ENCODE measurements around the gene TACR1.

The TACR1 gene

DNA sequence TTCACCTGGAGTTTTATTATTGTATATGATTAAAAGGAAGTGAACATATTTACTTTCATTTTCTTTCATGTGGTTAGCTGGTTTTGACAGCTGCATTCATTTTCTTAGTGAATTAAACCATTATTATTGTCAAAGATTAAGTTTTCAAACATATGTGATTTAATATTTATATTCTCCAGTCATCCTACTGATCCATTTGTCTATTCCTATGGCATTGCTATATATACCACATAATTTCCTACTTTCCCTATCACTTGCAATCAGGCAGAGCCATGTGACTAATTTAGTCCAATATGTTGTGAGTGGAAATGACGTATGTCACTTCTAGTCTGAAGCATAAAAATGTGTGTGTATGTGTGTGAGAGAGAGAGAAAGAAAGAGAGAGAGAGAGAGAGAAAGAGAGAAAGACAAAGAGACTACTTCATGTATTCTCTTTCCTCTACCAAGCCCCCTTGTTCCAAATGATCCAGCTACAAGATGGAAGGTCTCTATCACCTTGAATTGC is 12.0 kb upstream of the TACR1 start:
- Histone ChIP-seq H3K9me3 (ENCODE audit: control insufficient read depth, insufficient read depth, low read length) (no peaks in the 10 kb centered on the region), H3K9ac (ENCODE audit: low read depth, low read length) (no peak overlapping the region), H3K4me1 (ENCODE audit: insufficient read depth, low read length) (no peaks in the 10 kb centered on the region), H3K36me3 (ENCODE audit: insufficient read depth, low read length) (no peaks in the 10 kb centered on the region)

DNA sequence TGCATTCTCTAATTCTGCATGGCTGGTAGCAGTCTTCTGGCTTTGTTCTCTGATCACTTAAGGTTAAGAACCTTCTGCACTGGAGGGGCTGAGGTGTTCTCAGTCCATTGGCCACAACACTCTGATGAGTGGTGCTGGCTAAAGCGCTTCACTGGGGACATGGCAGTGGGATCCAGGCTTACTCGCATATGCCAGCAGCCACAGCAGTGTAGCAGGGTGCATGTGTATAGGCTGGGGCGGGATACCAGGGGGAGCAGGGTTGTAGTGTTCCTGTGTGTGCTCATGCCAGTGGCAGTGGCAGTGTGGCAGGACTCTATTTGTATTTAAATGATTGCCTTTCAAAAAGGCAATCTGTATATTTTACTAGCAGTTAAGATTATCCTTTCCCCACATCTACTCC is 11.1 kb upstream of the TACR1 start:
- no peaks in the 10 kb centered on the region for H3K4me1 ChIP-seq (ENCODE audit: insufficient read depth, low read length)
- no peaks in the 10 kb centered on the region for H3K9me3 ChIP-seq (ENCODE audit: control insufficient read depth, insufficient read depth, low read length)
- no peaks in the 10 kb centered on the region for H3K36me3 ChIP-seq (ENCODE audit: insufficient read depth, low read length)
- H3K9ac ChIP-seq (ENCODE audit: low read depth, low read length), result no peak overlapping the region

GRCh38 chr2:75208738-75209137 is 9.4 kb upstream of the TACR1 start:
- Histone ChIP-seq H3K36me3 (ENCODE audit: insufficient read depth, low read length) (no peaks in the 10 kb centered on the region), H3K9ac (ENCODE audit: low read depth, low read length) (no peak overlapping the region), H3K4me1 (ENCODE audit: insufficient read depth, low read length) (no peaks in the 10 kb centered on the region), H3K9me3 (ENCODE audit: control insufficient read depth, insufficient read depth, low read length) (no peaks in the 10 kb centered on the region)

DNA sequence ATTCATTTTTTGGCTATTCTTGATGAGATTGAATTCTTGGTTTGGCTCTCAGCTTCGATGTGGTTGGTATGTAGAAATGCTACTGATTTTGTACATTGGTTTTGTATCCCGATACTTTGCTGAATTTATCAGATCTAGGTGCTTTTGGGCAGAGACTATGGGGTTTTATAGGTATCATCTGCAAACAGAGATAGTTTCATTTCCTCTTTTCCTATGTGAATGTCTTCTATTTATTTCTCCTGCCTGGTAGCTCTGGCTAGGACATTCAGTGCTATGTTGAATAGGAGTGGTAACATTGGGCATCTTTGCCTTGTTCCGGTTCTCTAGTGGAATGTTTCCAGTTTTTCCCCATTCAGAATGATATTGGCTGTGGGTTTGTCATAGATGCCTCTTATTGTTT is 5.5 kb upstream of the TACR1 start:
- Histone ChIP-seq H3K9me3 (ENCODE audit: control insufficient read depth, insufficient read depth, low read length) (no peaks in the 10 kb centered on the region), H3K36me3 (ENCODE audit: insufficient read depth, low read length) (no peaks in the 10 kb centered on the region), H3K9ac (ENCODE audit: low read depth, low read length) (no peak overlapping the region), H3K4me1 (ENCODE audit: insufficient read depth, low read length) (no peaks in the 10 kb centered on the region)

GRCh38 chr2:75202359-75202758 is 3.0 kb upstream of the TACR1 start:
- Histone ChIP-seq H3K36me3 (ENCODE audit: insufficient read depth, low read length) (no peaks in the 10 kb centered on the region), H3K9ac (ENCODE audit: low read depth, low read length) (no peak overlapping the region), H3K9me3 (ENCODE audit: control insufficient read depth, insufficient read depth, low read length) (no peaks in the 10 kb centered on the region), H3K4me1 (ENCODE audit: insufficient read depth, low read length) (no peaks in the 10 kb centered on the region)

- Histone ChIP-seq H3K36me3 (ENCODE audit: insufficient read depth, low read length) (no peaks in the 10 kb centered on the region), H3K9ac (ENCODE audit: low read depth, low read length) (peak overlapping the region; percentile 43; the same call in 1 of the 2 replicates), H3K4me1 (ENCODE audit: insufficient read depth, low read length) (no peaks in the 10 kb centered on the region)
Observed at GRCh38 chr2:75200140-75201096, 1.1 kb upstream of the TACR1 start.

DNA sequence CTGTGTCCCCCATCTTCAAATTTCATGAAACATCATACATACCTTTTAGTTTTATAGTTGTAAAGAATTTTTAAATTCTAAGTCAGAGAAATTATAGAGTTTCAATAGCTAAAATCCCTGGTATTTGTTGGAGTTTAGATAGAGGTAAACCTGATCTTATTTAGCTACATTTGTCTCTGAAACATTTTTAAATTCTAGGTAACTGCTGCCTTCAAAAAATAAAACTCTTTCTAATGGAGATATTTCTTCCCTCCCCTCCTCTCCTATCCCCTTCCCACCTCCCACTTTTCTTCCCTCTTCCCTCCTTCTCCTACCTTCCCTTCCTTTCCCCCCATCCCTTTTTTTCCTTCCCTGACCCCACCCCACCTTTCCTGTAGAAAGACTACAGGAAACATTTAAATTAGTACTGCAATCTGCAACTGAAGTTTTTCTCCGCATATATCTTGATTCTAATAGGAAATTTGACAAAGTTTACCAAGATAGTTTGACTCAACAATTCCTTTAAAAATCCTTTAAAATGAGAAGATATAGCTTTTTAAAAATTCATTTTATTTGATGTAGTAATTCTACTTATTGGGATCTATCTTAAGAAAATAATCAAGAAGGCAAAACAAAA is 4.1 kb downstream of the TACR1 start:
- Histone ChIP-seq H3K9ac (ENCODE audit: low read depth, low read length) (no peak overlapping the region), H3K36me3 (ENCODE audit: insufficient read depth, low read length) (no peaks in the 10 kb centered on the region), H3K4me1 (ENCODE audit: insufficient read depth, low read length) (no peaks in the 10 kb centered on the region), H3K9me3 (ENCODE audit: control insufficient read depth, insufficient read depth, low read length) (no peaks in the 10 kb centered on the region; the same call in 1 of the 2 replicates)

More at GRCh38 chr2:75200140-75201096, 1.1 kb upstream of the TACR1 start:
- H3K9me3 ChIP-seq (ENCODE audit: control insufficient read depth, insufficient read depth, low read length), result no peaks in the 10 kb centered on the region

- Histone ChIP-seq H3K9ac (ENCODE audit: low read depth, low read length) (no peak overlapping the region), H3K9me3 (ENCODE audit: control insufficient read depth, insufficient read depth, low read length) (no peaks in the 10 kb centered on the region; the same call in 1 of the 2 replicates), H3K36me3 (ENCODE audit: insufficient read depth, low read length) (no peaks in the 10 kb centered on the region), H3K4me1 (ENCODE audit: insufficient read depth, low read length) (no peaks in the 10 kb centered on the region)
Observed at GRCh38 chr2:75194184-75194868, 5.0 kb downstream of the TACR1 start.

- Histone ChIP-seq H3K9me3 (ENCODE audit: control insufficient read depth, insufficient read depth, low read length) (no peaks in the 10 kb centered on the region; the same call in 1 of the 2 replicates), H3K36me3 (ENCODE audit: insufficient read depth, low read length) (no peaks in the 10 kb centered on the region), H3K4me1 (ENCODE audit: insufficient read depth, low read length) (no peaks in the 10 kb centered on the region), H3K9ac (ENCODE audit: low read depth, low read length) (no peak overlapping the region)
Observed at GRCh38 chr2:75192496-75192895, 6.8 kb downstream of the TACR1 start.

DNA sequence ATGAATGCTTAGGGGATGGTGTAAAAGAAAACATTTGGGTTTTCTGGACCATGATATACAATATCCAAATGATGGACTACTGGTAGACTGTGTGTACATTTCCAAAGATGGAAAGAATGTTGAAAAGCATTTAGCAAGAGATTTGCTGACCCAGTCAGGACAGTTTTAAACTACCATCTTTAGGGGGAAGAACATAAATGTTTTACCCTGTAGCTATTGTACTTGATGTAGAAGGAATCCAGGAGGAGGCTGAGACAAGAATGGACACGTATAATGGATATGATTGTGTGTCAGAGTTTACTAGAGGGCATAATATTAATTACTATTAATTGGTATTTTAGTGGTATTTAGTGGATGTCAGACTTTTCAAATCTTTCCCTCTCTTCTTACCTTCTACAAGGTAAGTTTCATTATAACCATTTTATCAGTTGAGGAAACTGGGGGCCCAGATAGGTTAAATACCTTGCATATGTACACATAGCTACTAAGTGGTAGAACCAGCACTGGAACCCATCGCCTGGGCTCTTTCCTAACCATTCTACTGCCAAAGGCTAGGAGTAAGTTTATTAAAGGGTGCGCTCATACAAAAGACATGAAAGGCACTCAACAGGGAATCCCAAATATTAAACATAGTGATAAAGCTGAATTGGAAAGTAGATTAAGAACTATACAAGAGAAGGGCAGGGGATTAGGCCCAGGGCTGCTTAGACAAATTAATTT is 8.9 kb downstream of the TACR1 start:
- H3K9ac ChIP-seq (ENCODE audit: low read depth, low read length), result no peak overlapping the region
- no peaks in the 10 kb centered on the region for H3K4me1 ChIP-seq (ENCODE audit: insufficient read depth, low read length)
- no peaks in the 10 kb centered on the region for H3K36me3 ChIP-seq (ENCODE audit: insufficient read depth, low read length)
- H3K9me3 ChIP-seq (ENCODE audit: control insufficient read depth, insufficient read depth, low read length), result no peaks in the 10 kb centered on the region; the same call in 1 of the 2 replicates

DNA sequence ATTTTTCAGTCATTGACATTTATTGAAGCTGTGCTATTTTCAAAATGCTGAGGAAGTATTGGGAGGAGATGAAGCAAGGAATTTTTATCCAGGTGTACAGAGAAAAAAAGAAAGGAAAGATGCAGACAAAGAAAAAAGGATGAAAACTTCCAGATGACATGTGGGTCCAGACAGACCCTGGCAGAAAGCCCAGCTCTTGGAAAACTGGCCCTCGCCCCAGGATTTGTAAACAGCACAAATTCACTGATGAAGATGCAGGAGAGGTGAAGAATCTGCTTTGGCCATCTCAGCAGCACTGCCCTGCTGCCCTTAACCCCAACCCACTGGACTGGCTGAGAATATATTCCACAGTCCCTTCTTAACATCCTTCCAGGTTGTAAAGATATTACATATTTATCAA is 12.5 kb downstream of the TACR1 start:
- Histone ChIP-seq H3K4me1 (ENCODE audit: insufficient read depth, low read length) (no peaks in the 10 kb centered on the region), H3K9me3 (ENCODE audit: control insufficient read depth, insufficient read depth, low read length) (no peaks in the 10 kb centered on the region), H3K9ac (ENCODE audit: low read depth, low read length) (no peak overlapping the region), H3K36me3 (ENCODE audit: insufficient read depth, low read length) (0 out of 2 replicates have a peak, but pooled peaks cover 2% of the 10 kb centered on the region)

DNA sequence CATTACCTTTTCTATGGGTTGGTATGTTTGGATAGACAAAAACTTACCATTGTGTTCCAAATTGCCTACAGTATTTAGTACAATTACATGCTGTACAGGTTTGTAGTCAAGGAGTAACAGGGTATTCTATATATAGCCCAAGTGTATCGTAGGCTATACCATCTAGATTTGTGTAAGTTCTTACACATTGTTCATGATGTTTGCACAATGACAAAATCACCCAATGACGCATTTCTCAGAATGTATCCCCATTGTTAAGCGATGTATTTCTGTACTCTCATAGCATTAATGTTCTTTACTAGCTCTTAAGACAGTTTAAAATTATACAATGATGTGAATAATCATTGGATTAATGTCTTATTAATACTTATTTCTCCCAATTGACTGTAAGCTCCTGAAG is 16.7 kb downstream of the TACR1 start:
- H3K4me1 ChIP-seq (ENCODE audit: insufficient read depth, low read length), result no peaks in the 10 kb centered on the region
- H3K9ac ChIP-seq (ENCODE audit: low read depth, low read length), result no peak overlapping the region
- no peaks in the 10 kb centered on the region for H3K9me3 ChIP-seq (ENCODE audit: control insufficient read depth, insufficient read depth, low read length)
- H3K36me3 ChIP-seq (ENCODE audit: insufficient read depth, low read length), result 0 out of 2 replicates have a peak, but pooled peaks cover 2% of the 10 kb centered on the region

DNA sequence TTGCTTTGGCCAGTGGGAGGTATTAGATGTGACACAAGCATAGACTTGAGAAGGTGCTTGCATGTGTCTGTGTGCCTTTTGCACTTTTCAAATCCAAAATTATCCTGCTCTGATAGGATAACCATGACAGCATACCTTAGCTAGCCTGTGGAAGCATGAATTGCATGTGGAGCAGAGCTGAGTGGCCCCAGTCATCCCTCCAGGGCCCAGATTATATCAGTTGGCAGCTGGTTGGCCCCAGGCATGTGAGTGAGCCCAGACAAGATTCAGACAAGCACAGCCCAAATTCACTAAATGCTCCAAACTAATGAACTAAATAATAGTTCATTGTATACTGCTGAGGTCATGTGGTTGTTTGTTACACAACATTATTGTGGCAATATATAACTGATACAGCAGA is 18.8 kb downstream of the TACR1 start:
- 0 out of 2 replicates have a peak, but pooled peaks cover 2% of the 10 kb centered on the region for H3K36me3 ChIP-seq (ENCODE audit: insufficient read depth, low read length)
- H3K4me1 ChIP-seq (ENCODE audit: insufficient read depth, low read length), result 0 out of 2 replicates have a peak, but pooled peaks cover 2% of the 10 kb centered on the region
- no peak overlapping the region for H3K9ac ChIP-seq (ENCODE audit: low read depth, low read length)
- H3K9me3 ChIP-seq (ENCODE audit: control insufficient read depth, insufficient read depth, low read length), result no peaks in the 10 kb centered on the region

DNA sequence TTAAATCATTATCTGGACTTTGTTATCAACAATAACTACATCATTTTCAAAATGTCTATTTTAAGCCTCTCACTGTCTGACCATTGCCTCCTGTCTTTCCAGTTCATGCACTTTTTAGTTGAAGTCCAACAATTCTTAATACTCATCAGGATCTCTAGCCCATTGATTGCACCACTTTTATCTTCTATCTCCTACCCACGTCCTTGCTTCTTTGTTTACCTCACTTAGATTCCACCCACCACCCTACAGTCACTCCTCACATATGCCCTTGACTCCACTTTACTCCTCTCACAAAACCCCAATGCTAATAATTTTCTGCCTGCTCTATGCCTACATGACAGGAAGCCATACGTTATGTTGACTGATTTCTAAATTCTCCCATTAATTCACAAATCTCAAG is 21.9 kb downstream of the TACR1 start:
- Histone ChIP-seq H3K4me1 (ENCODE audit: insufficient read depth, low read length) (peaks cover 27% of the 10 kb centered on the region; the same call in 1 of the 2 replicates), H3K9ac (ENCODE audit: low read depth, low read length) (no peak overlapping the region), H3K9me3 (ENCODE audit: control insufficient read depth, insufficient read depth, low read length) (no peaks in the 10 kb centered on the region), H3K36me3 (ENCODE audit: insufficient read depth, low read length) (0 out of 2 replicates have a peak, but pooled peaks cover 2% of the 10 kb centered on the region)

Measured in ES-I3 (cell line).